Measurements from ENCODE around the gene FBXW5. TPM values are rescaled to one million over a fixed set of nuclear protein-coding genes. Genes with fewer than 3 reads are reported as not detected.

The FBXW5 gene
- total RNA-seq, 1 experiment from 2014 or later = 50.8 TPM

DNA sequence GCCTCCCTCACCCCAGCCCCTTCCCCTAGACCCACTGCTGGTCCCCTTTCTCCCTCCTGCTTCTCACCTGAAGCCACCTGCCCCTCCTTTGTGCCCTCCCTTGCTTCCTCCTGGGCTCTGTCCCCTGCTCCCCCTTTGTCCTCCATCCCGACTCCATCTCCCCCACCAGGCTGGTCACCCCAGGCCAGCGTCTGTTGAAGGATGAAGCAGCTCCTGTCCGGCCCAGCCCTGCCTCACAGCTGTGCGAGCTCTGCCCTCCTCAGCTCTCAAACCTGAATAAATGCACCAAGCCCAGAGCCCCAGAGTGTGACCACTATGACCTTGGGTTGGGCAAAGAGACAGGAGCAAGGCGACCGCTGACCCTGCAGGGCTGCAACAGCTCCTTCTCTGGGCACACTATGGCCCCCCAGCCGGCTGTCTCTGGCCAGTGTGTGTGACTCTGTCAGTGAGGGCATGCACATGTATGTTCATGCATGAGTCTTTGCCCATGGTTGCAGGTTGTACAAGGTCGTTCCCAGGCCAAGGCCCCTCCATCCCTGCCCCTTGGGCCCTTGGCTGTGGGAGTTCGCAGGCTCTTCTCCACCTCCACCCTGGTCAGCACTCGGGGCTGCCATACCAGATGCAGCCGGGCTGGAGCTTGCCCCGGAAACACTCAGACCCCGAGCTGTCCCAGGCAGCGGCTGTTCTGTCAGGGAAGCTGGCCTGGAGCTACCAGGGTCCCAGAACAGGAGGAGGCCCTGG is 10.8 kb upstream of the FBXW5 start:
- Mint-ChIP-seq H3K36me3 (ENCODE audit: insufficient read depth, unreplicated experiment) (peaks cover 2% of the 10 kb centered on the region), H3K4me3 (ENCODE audit: low read depth, unreplicated experiment) (no peak overlapping the region)

DNA sequence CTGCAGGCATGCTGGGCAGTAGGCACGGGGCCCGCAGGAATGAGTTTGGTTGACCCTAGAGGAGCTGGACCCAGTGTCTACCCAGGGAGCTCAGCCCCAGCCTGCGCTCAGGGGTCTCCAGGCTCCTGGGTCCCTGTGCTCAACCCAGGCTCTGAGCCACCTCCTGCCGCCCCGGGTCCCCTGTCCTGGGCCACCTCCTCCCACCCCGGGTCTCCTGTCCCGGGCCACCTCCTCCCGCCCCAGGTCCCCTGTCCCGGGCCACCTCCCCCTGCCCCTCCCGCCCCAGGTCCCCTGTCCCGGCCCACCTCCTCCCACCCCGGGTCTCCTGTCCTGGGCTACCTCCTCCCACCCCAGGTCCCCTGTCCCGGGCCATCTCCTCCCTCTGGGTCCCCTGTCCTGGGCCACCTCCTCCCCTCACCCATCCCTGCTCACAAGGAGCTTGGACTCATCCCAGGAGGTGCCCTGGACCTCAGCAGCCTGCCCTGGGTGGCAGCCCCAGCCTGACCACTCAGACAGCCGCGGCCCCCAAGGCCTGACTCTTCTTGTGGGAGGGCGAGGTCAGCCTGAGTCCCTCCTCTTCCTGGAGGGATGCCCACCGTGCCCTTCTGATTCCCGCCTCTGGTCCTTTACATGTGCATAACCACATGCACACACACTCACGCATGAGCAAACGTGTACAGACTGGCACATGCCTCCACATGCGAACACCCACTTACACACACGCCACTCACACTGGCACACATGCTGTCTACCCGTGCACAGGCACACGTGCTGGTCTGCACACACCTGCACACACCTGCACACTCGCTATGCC is 9.9 kb upstream of the FBXW5 start:
- H3K9me3 Mint-ChIP-seq (ENCODE audit: low read depth, unreplicated experiment) = no peaks in the 10 kb centered on the region
- intact Hi-C loops (cut with micrococcal nuclease; ENCODE audit: unreplicated experiment) = no loop called here
- CTCF ChIA-PET = no interaction called here
- no peaks in the 10 kb centered on the region for H3K4me1 Mint-ChIP-seq (ENCODE audit: low read depth, unreplicated experiment)
- H3K27me3 Mint-ChIP-seq (ENCODE audit: unreplicated experiment) = no peaks in the 10 kb centered on the region
- no peak overlapping the region for H3K27ac Mint-ChIP-seq (ENCODE audit: unreplicated experiment)
- DNase-seq = no peak
- TF ChIP-seq, protein P1, sequence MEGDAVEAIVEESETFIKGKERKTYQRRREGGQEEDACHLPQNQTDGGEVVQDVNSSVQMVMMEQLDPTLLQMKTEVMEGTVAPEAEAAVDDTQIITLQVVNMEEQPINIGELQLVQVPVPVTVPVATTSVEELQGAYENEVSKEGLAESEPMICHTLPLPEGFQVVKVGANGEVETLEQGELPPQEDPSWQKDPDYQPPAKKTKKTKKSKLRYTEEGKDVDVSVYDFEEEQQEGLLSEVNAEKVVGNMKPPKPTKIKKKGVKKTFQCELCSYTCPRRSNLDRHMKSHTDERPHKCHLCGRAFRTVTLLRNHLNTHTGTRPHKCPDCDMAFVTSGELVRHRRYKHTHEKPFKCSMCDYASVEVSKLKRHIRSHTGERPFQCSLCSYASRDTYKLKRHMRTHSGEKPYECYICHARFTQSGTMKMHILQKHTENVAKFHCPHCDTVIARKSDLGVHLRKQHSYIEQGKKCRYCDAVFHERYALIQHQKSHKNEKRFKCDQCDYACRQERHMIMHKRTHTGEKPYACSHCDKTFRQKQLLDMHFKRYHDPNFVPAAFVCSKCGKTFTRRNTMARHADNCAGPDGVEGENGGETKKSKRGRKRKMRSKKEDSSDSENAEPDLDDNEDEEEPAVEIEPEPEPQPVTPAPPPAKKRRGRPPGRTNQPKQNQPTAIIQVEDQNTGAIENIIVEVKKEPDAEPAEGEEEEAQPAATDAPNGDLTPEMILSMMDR (IDR thresholded peaks at IDR 0.05; ENCODE audit: unreplicated experiment) = no peak
- BruUV-seq (replicated peaks) = no TSS peak
- H3K4me3 Mint-ChIP-seq (ENCODE audit: low read depth, unreplicated experiment) = no peak overlapping the region
- H3K36me3 Mint-ChIP-seq (ENCODE audit: insufficient read depth, unreplicated experiment) = peaks cover 11% of the 10 kb centered on the region

More for the DNA sequence above, 10.8 kb upstream of the FBXW5 start:
- no peaks in the 10 kb centered on the region for H3K4me1 Mint-ChIP-seq (ENCODE audit: low read depth, unreplicated experiment)
- no TSS peak for BruUV-seq (replicated peaks)
- CTCF ChIA-PET = interaction anchor here (0.6 kb wide), 1 partner anchor 135 kb away, joined by 3 read pairs; no protein-coding TSS in a partner anchor
- TF ChIP-seq, protein P1 (IDR thresholded peaks at IDR 0.05; ENCODE audit: unreplicated experiment) = no peak
- H3K27me3 Mint-ChIP-seq (ENCODE audit: unreplicated experiment) = no peaks in the 10 kb centered on the region
- no peak overlapping the region for H3K27ac Mint-ChIP-seq (ENCODE audit: unreplicated experiment)
- intact Hi-C loops (cut with micrococcal nuclease; ENCODE audit: unreplicated experiment) = no loop called here
- no peaks in the 10 kb centered on the region for H3K9me3 Mint-ChIP-seq (ENCODE audit: low read depth, unreplicated experiment)
- no peak for DNase-seq

DNA sequence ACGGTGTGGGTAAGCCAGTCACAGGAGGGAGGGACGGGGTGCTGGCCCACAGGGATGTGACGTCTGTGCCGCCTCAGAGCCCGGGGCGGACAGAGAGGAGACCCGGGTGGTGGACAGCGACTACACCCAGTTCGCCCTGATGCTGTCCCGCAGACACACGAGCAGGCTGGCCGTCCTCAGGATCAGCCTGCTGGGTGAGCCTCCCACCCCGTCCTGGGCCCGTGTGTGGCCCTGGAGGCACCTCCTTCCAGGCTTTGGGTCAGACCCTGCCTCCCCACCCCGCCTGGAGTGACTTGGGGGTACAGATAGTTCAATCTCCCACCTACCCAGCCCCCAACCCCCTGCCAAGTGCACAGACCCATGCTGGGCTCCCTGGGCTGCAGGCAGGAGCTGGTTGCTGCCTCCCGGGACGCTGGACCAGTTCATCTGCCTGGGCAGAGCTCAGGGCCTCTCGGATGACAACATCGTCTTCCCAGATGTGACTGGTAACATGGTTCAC is 9.3 kb upstream of the FBXW5 start:
- Mint-ChIP-seq H3K27ac (ENCODE audit: unreplicated experiment) (no peak overlapping the region), H3K27me3 (ENCODE audit: unreplicated experiment) (no peaks in the 10 kb centered on the region), H3K4me1 (ENCODE audit: low read depth, unreplicated experiment) (no peaks in the 10 kb centered on the region), H3K9me3 (ENCODE audit: low read depth, unreplicated experiment) (no peaks in the 10 kb centered on the region), H3K4me3 (ENCODE audit: low read depth, unreplicated experiment) (no peak overlapping the region), H3K36me3 (ENCODE audit: insufficient read depth, unreplicated experiment) (peaks cover 14% of the 10 kb centered on the region)
- CTCF ChIA-PET = no interaction called here
- no peak for DNase-seq
- no TSS peak for BruUV-seq (replicated peaks)
- intact Hi-C loops (cut with micrococcal nuclease; ENCODE audit: unreplicated experiment) = no loop called here
- TF ChIP-seq, protein P1 (IDR thresholded peaks at IDR 0.05; ENCODE audit: unreplicated experiment) = no peak

DNA sequence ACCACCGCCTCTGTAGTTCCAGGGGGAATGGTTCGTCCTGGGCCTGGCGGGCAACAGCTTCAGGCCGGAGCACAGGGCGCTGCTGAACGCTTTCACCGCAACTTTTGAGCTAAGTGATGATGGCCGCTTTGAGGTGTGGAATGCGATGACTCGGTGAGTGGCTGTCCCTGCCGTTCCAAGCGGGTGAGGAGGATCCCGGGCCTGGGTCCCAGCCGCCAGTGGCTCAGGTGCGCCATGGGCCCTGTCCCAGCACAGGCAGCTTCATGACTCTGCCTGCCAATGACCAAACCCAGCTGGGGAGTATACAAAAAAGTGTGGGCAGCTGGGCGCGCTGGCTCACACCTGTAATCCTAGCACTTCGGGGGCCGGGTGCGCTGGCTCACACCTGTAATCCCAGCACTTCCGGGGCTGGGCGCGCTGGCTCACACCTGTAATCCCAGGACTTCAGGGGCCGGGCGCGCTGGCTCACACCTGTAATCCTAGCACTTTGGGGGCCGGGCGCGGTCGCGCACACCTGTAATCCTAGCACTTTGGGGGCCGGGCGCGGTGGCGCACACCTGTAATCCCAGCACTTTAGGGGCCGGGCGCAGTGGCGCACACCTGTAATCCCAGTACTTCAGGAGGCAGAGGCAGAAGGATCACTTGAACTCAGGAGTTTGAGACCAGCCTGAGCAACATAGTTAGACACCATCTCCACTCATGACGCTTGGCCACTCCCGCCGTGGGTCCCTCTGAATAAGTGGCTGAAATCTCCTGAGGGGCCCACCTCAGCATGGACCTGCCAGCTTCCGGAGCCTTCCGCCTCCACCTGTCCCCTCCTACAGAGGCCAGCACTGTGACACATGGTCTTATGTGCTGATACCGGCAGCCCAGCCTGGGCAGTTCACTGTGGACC is 8.6 kb upstream of the FBXW5 start:
- Mint-ChIP-seq H3K27me3 (ENCODE audit: unreplicated experiment) (no peaks in the 10 kb centered on the region), H3K4me1 (ENCODE audit: low read depth, unreplicated experiment) (no peaks in the 10 kb centered on the region), H3K36me3 (ENCODE audit: insufficient read depth, unreplicated experiment) (peaks cover 14% of the 10 kb centered on the region), H3K27ac (ENCODE audit: unreplicated experiment) (no peak overlapping the region), H3K4me3 (ENCODE audit: low read depth, unreplicated experiment) (no peak overlapping the region), H3K9me3 (ENCODE audit: low read depth, unreplicated experiment) (no peaks in the 10 kb centered on the region)
- intact Hi-C loops (cut with micrococcal nuclease; ENCODE audit: unreplicated experiment) = no loop called here
- no TSS peak for BruUV-seq (replicated peaks)
- TF ChIP-seq, protein P1 (IDR thresholded peaks at IDR 0.05; ENCODE audit: unreplicated experiment) = no peak
- CTCF ChIA-PET = interaction anchor here (0.7 kb wide), 1 partner anchor 134 kb away, joined by 5 read pairs; the partner anchor contains the start of gene MAN1B1
- DNase-seq = no peak
